Hepatocyte (in vitro differentiated cells): ENCODE data around the gene ANKRD30A. TPM values are rescaled to one million over a fixed set of nuclear protein-coding genes. Genes with fewer than 3 reads are reported as not detected.
"Not testable (repeated sequence)": the region's sequence is repeated elsewhere in the genome, so short reads cannot be mapped to it uniquely, and the experiment has no call there.

Experiments used
- DNase-seq: peaks from one replicate; pipeline ENCODE4 v3.0.0-alpha.2; 2016; ENCODE audit warnings: low spot score
- H2AFZ ChIP-seq: fragments of 200-600 bp; sonication (generic); 2 replicates; pipeline ENCODE4 v1.6.0; 2016; ENCODE audit warnings: antibody characterized with exemption, mild to moderate bottlenecking
- H3K27ac ChIP-seq: fragments of 200-600 bp; sonication (generic); 2 replicates; pipeline ENCODE4 v1.5.1; 2016; ENCODE audit warnings: mild to moderate bottlenecking
- H3K27me3 ChIP-seq: fragments of 200-600 bp; sonication (generic); 2 replicates; pipeline ENCODE4 v1.6.1; 2016
- H3K36me3 ChIP-seq: fragments of 200-600 bp; sonication (generic); replicated peaks from 2 replicates; pipeline ENCODE4 v1.5.1; 2016; ENCODE audit warnings: low read depth; ENCODE audit not compliant: insufficient read depth
- H3K4me1 ChIP-seq: fragments of 200-600 bp; sonication (generic); 2 replicates; pipeline ENCODE4 v1.5.1; 2016; ENCODE audit warnings: mild to moderate bottlenecking, moderate library complexity; ENCODE audit not compliant: insufficient read depth
- H3K4me2 ChIP-seq: fragments of 200-600 bp; sonication (generic); 2 replicates; pipeline ENCODE4 v1.6.0; 2016
- H3K4me3 ChIP-seq: fragments of 200-600 bp; sonication (generic); 2 replicates; pipeline ENCODE4 v1.5.1; 2016; ENCODE audit warnings: mild to moderate bottlenecking
- H3K79me2 ChIP-seq: fragments of 200-600 bp; sonication (generic); 2 replicates; pipeline ENCODE4 v1.6.0; 2017; ENCODE audit warnings: mild to moderate bottlenecking
- H3K9me2 ChIP-seq: fragments of 200-600 bp; sonication (generic); replicated peaks from 2 replicates; pipeline ENCODE4 v1.6.0; 2017; ENCODE audit warnings: mild to moderate bottlenecking; ENCODE audit not compliant: insufficient read depth
- H3K9me3 ChIP-seq: fragments of 200-600 bp; sonication (generic); 2 replicates; pipeline ENCODE4 v1.5.1; 2016; ENCODE audit warnings: low read depth, mild to moderate bottlenecking
- H4K20me1 ChIP-seq: fragments of 200-600 bp; sonication (generic); 2 replicates; pipeline ENCODE4 v1.6.0; 2016; ENCODE audit warnings: mild to moderate bottlenecking; ENCODE audit not compliant: insufficient read depth, poor library complexity, severe bottlenecking
- EZH2 ChIP-seq: fragments of 200-600 bp; sonication (generic); IDR thresholded peaks from 2 replicates; pipeline ENCODE4 v1.6.1; 2016; ENCODE audit warnings: antibody characterized with exemption, mild to moderate bottlenecking, borderline replicate concordance
- EZH2phosphoT487 ChIP-seq: fragments of 200-600 bp; sonication (generic); IDR thresholded peaks from one replicate; pipeline ENCODE4 v1.6.1; 2018; ENCODE audit warnings: antibody characterized with exemption, mild to moderate bottlenecking, low read depth, moderate library complexity; ENCODE audit not compliant: unreplicated experiment, severe bottlenecking
- WGBS: methylation state at CpG from one replicate; pipeline ENCODE4 v1.1.6; 2016; ENCODE audit warnings: low lambda C conversion rate; ENCODE audit errors: missing lambda C conversion rate; 5-methylcytosine and 5-hydroxymethylcytosine counted together
- polyA plus RNA-seq: library from polyadenylated mRNA; unstranded; fragments of >200 nt; fragmentation: Nextera tagmentation; extraction: Ambion mirVana; gene quantifications from 2 replicates; pipeline ENCODE4 v1.2.1, GENCODE V29; 2016
- total RNA-seq: library from RNA; depleted of rRNA; stranded (reverse); fragments of >200 nt; gene quantifications from 2 replicates; pipeline ENCODE4 v1.2.3, GENCODE V29; 2014
- TF ChIP-seq, protein P1 (sequence below): fragments of 200-600 bp; sonication (generic); IDR thresholded peaks from 2 replicates; pipeline ENCODE4 v1.5.1; 2016; ENCODE audit warnings: antibody characterized with exemption, mild to moderate bottlenecking; ENCODE audit not compliant: poor library complexity

Gene ANKRD30A
- total and polyA plus RNA-seq, 2 experiments from 2014 or later = not detected

DNA sequence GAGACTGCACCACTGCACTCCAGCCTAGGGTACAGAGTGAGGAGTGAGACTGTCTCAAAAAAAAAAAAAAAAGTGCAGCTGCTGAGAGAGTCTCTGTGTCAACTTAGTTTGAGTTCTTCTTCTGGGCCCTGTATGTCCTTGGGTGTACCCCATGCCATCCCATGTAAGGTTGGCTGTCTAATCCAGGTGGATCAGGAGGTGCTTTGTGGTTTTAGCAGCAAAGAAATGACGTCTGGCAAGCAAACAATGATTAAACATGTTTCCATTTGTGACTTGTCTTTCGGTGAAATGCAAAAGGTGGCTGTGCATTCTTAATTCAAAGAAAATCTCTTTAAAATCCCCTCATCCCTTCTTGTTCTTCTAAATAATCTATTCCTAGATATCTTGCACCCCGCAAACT, 255.9 kb downstream of the ANKRD30A start:
- Histone ChIP-seq H3K9me2 (no peaks in the 10 kb centered on the region), H3K27me3 (no peaks in the 10 kb centered on the region), H3K9me3 (no peaks in the 10 kb centered on the region), H3K4me2 (no peak overlapping the region), H3K4me1 (no peaks in the 10 kb centered on the region), H3K79me2 (no peaks in the 10 kb centered on the region), H3K4me3 (no peak overlapping the region), H3K36me3 (no peaks in the 10 kb centered on the region), H4K20me1 (no peaks in the 10 kb centered on the region), H2AFZ (no peak overlapping the region), H3K27ac (no peak overlapping the region)
- 73% methylated on average over 3 of the region's 3 CpGs for WGBS
- TF ChIP-seq, protein P1, sequence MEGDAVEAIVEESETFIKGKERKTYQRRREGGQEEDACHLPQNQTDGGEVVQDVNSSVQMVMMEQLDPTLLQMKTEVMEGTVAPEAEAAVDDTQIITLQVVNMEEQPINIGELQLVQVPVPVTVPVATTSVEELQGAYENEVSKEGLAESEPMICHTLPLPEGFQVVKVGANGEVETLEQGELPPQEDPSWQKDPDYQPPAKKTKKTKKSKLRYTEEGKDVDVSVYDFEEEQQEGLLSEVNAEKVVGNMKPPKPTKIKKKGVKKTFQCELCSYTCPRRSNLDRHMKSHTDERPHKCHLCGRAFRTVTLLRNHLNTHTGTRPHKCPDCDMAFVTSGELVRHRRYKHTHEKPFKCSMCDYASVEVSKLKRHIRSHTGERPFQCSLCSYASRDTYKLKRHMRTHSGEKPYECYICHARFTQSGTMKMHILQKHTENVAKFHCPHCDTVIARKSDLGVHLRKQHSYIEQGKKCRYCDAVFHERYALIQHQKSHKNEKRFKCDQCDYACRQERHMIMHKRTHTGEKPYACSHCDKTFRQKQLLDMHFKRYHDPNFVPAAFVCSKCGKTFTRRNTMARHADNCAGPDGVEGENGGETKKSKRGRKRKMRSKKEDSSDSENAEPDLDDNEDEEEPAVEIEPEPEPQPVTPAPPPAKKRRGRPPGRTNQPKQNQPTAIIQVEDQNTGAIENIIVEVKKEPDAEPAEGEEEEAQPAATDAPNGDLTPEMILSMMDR = no peak
- no peak for TF ChIP-seq EZH2
- TF ChIP-seq EZH2phosphoT487 = no peak
- no peak for DNase-seq

DNA sequence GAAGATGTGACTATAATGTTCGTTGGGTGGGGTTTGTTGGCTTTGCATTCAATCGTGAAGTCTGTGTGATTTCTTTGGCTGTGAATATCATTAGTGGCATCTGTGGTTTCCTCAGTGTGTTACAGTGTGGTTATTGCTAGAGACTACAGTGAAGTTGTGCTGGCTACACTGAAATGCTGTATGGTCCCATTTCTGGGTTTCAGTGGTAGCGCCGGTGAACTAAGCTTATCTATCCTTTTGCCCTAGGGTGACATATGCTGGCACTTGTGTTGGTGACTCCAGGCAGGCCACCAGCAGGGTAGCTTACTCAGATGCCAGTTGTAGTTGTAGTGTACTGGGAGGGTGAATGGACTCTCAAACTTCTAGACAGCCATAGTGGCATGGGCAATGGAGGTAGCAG, 259.5 kb downstream of the ANKRD30A start:
- no peak for TF ChIP-seq EZH2
- TF ChIP-seq, protein P1 = no peak
- no peak for TF ChIP-seq EZH2phosphoT487
- DNase-seq = no peak
- Histone ChIP-seq H3K79me2 (no peaks in the 10 kb centered on the region), H3K9me2 (no peaks in the 10 kb centered on the region), H3K36me3 (no peaks in the 10 kb centered on the region), H4K20me1 (no peaks in the 10 kb centered on the region), H3K4me3 (no peak overlapping the region), H3K27ac (no peak overlapping the region), H3K4me2 (no peak overlapping the region), H3K27me3 (no peaks in the 10 kb centered on the region), H2AFZ (no peak overlapping the region), H3K4me1 (no peaks in the 10 kb centered on the region), H3K9me3 (peaks cover 4% of the 10 kb centered on the region)
- 84% methylated on average over 4 of the region's 4 CpGs for WGBS

DNA sequence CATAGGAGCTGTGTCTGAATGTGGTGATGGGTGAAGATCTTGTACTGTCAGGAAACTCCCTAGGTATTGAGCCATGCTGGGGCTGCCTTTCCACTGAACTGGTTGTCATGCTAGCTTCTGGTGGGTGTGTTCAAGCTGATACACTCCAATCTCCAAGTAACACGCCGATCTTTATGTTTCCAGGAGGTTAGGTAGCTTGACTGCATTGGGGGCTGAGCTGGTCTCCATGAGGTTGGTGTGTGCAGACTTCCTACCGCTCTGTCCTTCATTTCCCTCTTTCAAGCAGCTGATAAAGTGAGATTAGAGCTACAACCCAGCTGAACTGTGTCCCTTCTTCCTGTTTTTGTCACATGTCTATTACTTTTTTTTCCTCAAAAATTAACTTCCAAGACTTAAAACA, 265.5 kb downstream of the ANKRD30A start:
- Histone ChIP-seq H3K4me1 (no peaks in the 10 kb centered on the region), H3K27me3 (no peaks in the 10 kb centered on the region), H3K9me2 (no peaks in the 10 kb centered on the region), H3K27ac (no peak overlapping the region), H3K4me3 (no peak overlapping the region), H4K20me1 (no peaks in the 10 kb centered on the region), H2AFZ (no peak overlapping the region), H3K36me3 (no peaks in the 10 kb centered on the region), H3K4me2 (no peak overlapping the region), H3K79me2 (no peaks in the 10 kb centered on the region), H3K9me3 (peaks cover 4% of the 10 kb centered on the region)
- TF ChIP-seq EZH2phosphoT487 (no peak), EZH2 (no peak)
- TF ChIP-seq, protein P1 = no peak
- no peak for DNase-seq
- WGBS = 58% methylated on average over 3 of the region's 3 CpGs

DNA sequence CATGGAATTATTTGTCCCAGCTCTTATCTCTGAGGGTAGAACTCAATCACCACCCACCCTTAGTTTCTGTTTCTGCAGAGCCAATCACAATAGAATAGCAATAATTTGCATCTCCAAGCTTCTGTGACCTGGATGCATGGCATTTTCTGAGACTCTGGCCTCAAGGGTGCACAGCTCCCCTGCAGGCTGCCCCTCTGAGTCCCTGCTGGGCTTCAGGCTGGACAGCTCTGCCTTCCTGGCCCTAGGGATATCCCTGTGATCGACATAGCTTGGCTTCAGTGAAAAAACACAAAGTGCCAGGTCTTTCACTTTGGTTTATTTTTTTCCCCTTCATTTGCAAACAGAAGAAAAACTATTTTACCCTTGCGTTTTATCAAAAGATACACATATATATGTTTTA, 275.4 kb downstream of the ANKRD30A start:
- not testable (repeated sequence) for H3K9me3 ChIP-seq, H3K27me3 ChIP-seq, H2AFZ ChIP-seq, H4K20me1 ChIP-seq, H3K4me2 ChIP-seq, H3K36me3 ChIP-seq, DNase-seq, H3K4me3 ChIP-seq, H3K79me2 ChIP-seq, H3K4me1 ChIP-seq, H3K9me2 ChIP-seq, H3K27ac ChIP-seq
- WGBS = 53% methylated on average over 2 of the region's 2 CpGs
